Peyer's patch (tissue), 4 donors: ENCODE results near the gene SPG7.

Source experiments
- CTCF ChIP-seq, 6 experiments: fragments of 450-650 bp in 4 of 6; fragments of 200-600 bp in 2 of 6; sonication (generic) in 1 of 6; IDR thresholded peaks; one replicate each; pipeline ENCODE4 v1.5.1; 2017 to 2019; ENCODE audit warnings: antibody characterized with exemption in 6 of 6, mild to moderate bottlenecking in 3 of 6, moderate library complexity in 1 of 6
- POLR2A ChIP-seq, 2 donors: fragments of 450-650 bp; IDR thresholded peaks; one replicate each; pipeline ENCODE4 v1.5.1; 2017; ENCODE audit warnings: antibody characterized with exemption in 2 of 2, mild to moderate bottlenecking in 2 of 2, moderate library complexity in 2 of 2

DNA sequence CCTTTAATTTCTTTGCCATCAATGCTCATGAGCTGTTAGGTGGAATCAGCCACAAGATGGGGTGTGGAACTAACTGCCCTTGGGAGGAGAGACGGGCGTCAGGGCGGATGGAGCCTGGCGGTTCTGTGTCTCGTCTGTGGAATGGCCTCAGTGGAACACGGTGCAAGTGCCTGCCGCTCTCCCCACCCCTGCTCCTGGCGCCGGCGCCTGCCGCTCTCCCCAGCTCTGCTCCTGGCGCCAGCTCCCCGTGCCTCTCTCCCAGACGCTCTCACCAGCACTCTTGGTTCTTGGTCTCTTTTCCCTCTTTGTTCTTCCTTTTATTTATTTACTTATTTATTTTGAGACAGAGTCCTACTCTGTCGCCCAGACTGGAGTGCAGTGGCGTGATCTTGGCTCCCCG is 39.1 kb downstream of the SPG7 start:
- TF ChIP-seq CTCF (IDR thresholded peaks at IDR 0.05) (no peak), POLR2A (IDR thresholded peaks at IDR 0.05) (no peak)
